Measurements from ENCODE around the gene CYP2W1. TPM values are rescaled to one million over a fixed set of nuclear protein-coding genes. Genes with fewer than 3 reads are reported as not detected.

CYP2W1 gene
- polyA plus RNA-seq, 1 donor (not counting 4 experiments of a cell fraction or from before 2014, with no cell fraction given): 0.05 TPM

DNA sequence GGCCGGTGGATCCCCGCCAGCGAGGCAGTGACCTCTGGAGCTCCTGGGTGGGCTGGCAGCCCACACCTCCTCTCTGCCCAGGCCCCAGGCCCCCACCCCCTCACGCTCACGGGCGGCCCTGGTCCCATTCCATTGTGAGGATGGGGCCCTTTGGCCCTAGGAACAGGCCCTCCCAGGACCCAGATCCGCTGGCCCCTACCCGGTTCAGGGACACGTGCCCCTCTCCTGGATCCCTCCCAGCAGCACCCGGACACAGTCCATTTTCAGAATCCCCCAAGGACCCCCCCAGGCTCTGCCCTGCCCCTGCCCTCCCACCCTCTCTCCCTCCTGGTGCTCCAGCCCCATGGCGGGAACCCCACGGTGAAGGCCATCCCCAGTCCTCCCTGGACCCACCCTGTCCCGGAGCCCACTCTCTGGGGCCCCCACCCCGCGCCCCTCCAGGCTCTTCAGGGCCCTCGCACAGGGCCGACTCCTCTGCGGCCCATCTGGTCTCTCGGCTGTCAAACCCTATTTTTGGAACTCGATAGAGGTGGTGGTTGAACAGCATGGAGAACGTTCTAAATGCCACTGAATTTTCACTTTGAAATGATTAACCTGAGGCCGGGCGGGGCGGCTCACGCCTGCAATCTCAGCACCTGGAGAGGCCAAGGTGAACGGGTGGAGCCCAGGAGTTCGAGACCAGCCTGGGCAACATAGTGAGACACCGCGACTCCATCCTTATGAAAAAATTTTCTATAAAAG is 36.6 kb upstream of the CYP2W1 start:
- Histone ChIP-seq H3K79me2 (ENCODE audit: control insufficient read depth, insufficient read depth, low read length) (no peaks in the 10 kb centered on the region), H3K27me3 (ENCODE audit: control insufficient read depth, extremely low read depth, insufficient read depth, low read length) (no peaks in the 10 kb centered on the region), H3K9ac (ENCODE audit: control insufficient read depth, extremely low read depth, insufficient read depth, low read length) (peak overlapping the region; percentile 60), H2AFZ (ENCODE audit: control insufficient read depth, low read length) (peak overlapping the region; percentile 87), H3K9me3 (ENCODE audit: control insufficient read depth, low read depth, low read length) (no peaks in the 10 kb centered on the region), H3K4me2 (ENCODE audit: control insufficient read depth, extremely low read depth, insufficient read depth, low read depth, low read length) (peak overlapping the region; percentile 79), H3K36me3 (ENCODE audit: control insufficient read depth in 2 of 2, extremely low read depth in 1 of 2, insufficient read depth in 2 of 2, low read length in 2 of 2) (no peaks in the 10 kb centered on the region), H3K4me3 (ENCODE audit: control insufficient read depth in 2 of 3, extremely low read depth in 1 of 3, insufficient read depth in 2 of 3, low read depth in 1 of 3, low read length in 3 of 3) (no peak overlapping the region), H3K4me1 (ENCODE audit: control insufficient read depth, extremely low read depth, insufficient read depth, low read length) (peaks cover 16% of the 10 kb centered on the region), H3K27ac (ENCODE audit: control insufficient read depth, insufficient read depth, low read length) (peak overlapping the region; percentile 67), H3K9me1 (ENCODE audit: control insufficient read depth, extremely low read depth, insufficient read depth, low read length) (no peaks in the 10 kb centered on the region), H4K20me1 (ENCODE audit: control insufficient read depth, extremely low read depth, insufficient read depth, low read length) (no peaks in the 10 kb centered on the region)
- dilution Hi-C loops (cut with MboI; ENCODE audit: extremely low pct_ligation_motif_present, low sequenced_read_pairs): no loop called here
- no peak for TF ChIP-seq EZH2 (IDR thresholded peaks at IDR 0.05; ENCODE audit: low read length)
- no peak for TF ChIP-seq CTCF (optimal IDR thresholded peaks at IDR 0.05 in 1 of 3, IDR thresholded peaks at IDR 0.05 in 1 of 3, conservative IDR thresholded peaks at IDR 0.05 in 1 of 3; ENCODE audit: extremely low read depth in 1 of 3, insufficient read depth in 2 of 3, low read length in 3 of 3)
- DNase-seq (ENCODE audit: low read depth, low spot score) (no peak), FAIRE-seq (no peak)

DNA sequence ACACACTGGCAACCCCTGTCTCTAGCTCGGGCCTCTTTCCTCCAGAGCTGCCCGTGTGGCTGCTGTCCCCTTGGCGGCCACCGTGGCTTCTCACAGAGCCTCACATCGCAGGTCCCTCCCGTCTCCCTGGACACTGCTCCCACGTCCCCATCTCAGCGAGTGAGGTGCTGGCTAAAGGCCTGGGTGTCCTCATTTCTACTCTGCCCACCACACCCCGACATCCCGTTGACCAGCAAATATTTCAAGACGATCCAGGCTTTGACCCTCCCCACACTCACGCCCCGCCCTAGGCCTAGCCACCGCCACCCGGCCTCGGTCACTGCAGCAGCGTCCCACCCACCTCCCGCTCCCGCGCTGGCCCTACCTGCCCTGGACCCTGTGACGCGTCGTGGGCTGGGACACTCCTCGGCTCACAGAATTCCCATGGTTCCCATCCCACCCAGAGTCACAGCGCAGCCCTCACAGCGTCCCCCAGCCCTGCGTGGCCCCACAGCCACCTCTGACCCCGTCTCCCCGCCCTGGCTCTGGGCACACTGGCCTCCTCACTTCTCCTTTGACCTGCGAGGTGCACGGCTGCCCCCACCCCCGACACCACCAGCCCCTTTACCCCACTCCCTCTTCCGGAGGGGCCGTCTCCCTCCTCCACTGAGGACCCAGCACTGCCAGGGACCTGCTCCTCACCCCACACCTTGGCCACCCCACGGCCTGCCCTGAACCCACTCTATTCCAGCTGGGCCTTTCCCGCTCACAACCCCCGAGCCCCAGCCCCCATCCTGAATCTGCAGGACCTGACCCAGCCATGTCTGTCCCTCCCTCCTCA is 35.4 kb upstream of the CYP2W1 start:
- Histone ChIP-seq H3K79me2 (ENCODE audit: control insufficient read depth, insufficient read depth, low read length) (no peaks in the 10 kb centered on the region), H3K27me3 (ENCODE audit: control insufficient read depth, extremely low read depth, insufficient read depth, low read length) (no peaks in the 10 kb centered on the region), H3K4me3 (ENCODE audit: control insufficient read depth in 2 of 3, extremely low read depth in 1 of 3, insufficient read depth in 2 of 3, low read depth in 1 of 3, low read length in 3 of 3) (no peak overlapping the region), H3K36me3 (ENCODE audit: control insufficient read depth in 2 of 2, extremely low read depth in 1 of 2, insufficient read depth in 2 of 2, low read length in 2 of 2) (no peaks in the 10 kb centered on the region), H3K9me1 (ENCODE audit: control insufficient read depth, extremely low read depth, insufficient read depth, low read length) (no peaks in the 10 kb centered on the region), H2AFZ (ENCODE audit: control insufficient read depth, low read length) (no peak overlapping the region), H3K4me1 (ENCODE audit: control insufficient read depth, extremely low read depth, insufficient read depth, low read length) (peaks cover 16% of the 10 kb centered on the region), H4K20me1 (ENCODE audit: control insufficient read depth, extremely low read depth, insufficient read depth, low read length) (no peaks in the 10 kb centered on the region), H3K9ac (ENCODE audit: control insufficient read depth, extremely low read depth, insufficient read depth, low read length) (no peak overlapping the region), H3K4me2 (ENCODE audit: control insufficient read depth, extremely low read depth, insufficient read depth, low read depth, low read length) (no peak overlapping the region), H3K9me3 (ENCODE audit: control insufficient read depth, low read depth, low read length) (no peaks in the 10 kb centered on the region), H3K27ac (ENCODE audit: control insufficient read depth, insufficient read depth, low read length) (no peak overlapping the region)
- DNase-seq (ENCODE audit: low read depth, low spot score) (no peak), FAIRE-seq (no peak)
- dilution Hi-C loops (cut with MboI; ENCODE audit: extremely low pct_ligation_motif_present, low sequenced_read_pairs): no loop called here
- TF ChIP-seq EZH2 (IDR thresholded peaks at IDR 0.05; ENCODE audit: low read length) (no peak), CTCF (optimal IDR thresholded peaks at IDR 0.05 in 1 of 3, IDR thresholded peaks at IDR 0.05 in 1 of 3, conservative IDR thresholded peaks at IDR 0.05 in 1 of 3; ENCODE audit: extremely low read depth in 1 of 3, insufficient read depth in 2 of 3, low read length in 3 of 3) (no peak)
